ENCODE data around the gene MMGT1.

MMGT1 gene

DNA sequence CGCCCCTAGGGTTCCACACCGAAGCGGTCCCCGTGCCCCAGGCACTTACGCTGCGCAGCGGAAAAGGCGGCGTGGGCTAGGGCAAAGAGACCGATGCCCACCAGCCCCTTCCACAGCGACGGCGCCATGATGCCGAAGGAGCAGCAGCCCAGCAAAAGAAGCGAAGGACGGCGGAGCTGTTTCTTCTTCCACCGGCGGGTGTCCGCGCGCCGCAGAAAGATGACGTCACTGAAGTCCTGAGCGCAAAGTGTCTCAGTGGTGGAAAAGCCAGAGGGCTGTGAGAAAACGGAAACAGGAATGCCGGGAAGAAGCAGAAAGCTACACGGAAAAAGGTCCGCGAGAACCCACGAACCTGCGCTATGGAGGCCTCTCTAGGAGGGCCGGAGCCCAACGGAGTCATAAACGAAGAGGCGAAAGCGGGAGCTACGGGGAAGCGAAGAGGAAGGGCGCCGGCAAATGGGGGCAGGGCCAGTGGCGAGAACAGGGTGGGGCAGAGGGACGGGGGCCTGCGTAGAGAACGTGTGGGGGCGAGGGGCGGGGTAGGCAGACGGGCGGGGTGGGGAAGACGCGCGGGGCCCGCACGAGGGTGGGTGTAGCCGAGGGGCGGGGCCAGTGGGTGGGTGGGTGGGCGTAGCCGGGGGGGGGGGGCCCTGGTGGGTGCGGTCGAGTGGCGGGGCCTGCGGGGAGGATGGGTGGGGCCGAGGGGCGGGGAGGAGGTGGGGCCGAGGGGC is at the start of gene MMGT1:
Gene MMGT1 (minus strand): TSS at position 441 of the 731 bp plus-strand sequence. CDS start 313 bp downstream, at position 128.
- DNase-seq, result peak; percentile 80

DNA sequence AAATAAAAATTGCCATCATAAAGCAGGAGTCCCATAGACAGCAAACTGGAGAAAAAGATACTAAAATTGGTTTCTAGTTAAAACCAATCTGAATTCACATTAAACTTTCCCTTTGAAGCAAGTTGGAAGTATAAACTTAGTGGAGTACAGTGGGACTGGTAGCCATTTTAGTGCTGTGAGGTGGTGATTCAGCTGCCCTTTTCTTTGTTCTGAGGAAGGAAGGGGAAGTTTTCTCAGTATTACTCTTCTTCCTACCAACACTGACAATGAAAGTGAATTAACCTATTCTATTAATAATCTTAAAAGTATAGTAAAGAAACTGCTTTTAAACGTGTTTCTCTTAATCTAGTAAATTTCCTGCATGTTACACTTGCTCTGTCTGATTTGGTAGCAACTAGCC is 48.1 kb upstream of the MMGT1 start:
- DNase-seq, result no peak

DNA sequence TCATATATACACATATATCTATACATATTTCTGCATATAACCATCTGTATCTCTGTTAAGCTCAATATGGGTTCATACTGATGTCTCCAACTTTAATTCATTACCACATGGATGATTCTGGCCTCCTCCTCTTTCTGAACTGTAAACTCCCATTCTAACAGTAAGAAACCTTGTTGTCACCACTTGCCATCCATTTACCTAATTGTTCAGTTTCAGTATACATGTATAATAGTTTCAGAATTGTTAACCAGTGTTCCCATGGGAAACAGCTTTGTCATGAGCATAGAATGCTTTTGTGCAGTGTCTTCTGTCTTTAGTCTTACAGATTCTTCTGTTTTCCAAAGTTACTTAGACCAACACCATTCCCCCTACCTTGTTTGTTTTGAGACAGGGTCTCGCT is 47.4 kb upstream of the MMGT1 start:
- DNase-seq, result no peak

DNA sequence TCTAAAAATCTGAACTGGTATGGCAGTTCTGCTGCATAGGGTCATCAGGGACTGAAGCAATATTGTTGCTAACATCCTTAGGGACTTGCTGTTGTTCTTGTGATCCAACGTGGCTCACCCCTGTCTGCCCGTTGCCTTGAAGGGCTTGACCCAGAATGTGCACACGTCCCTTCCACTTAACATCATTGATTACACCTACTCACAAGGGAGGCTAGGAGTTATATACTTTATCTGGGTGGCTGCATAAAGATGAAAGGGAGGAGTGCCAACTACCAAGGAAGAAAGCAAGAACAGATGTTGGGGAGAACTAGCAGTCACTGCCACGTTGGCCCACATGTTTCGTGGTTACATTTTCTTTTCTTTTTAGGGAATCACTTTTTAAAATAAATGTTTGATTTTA is 45.4 kb upstream of the MMGT1 start:
- no peak for DNase-seq

DNA sequence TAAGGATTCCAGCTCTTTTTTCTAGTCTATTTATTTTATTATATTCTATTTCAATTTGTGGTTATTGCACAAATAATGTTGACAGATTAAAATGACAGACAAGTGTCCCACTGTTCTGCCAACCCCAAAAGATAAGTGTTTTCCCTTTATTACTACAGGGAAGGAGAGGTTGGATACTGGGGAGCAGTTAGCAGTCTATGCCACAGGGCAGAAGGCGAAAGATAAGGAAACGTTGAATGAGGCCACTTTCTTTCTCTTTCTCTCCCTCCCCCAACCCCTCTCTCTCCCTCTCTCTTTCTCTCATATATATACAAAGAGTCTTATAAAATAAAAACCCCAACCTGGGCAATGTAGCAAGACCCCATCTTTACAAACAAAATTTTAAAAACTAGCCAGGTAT is 43.1 kb upstream of the MMGT1 start:
- no peak for DNase-seq

DNA sequence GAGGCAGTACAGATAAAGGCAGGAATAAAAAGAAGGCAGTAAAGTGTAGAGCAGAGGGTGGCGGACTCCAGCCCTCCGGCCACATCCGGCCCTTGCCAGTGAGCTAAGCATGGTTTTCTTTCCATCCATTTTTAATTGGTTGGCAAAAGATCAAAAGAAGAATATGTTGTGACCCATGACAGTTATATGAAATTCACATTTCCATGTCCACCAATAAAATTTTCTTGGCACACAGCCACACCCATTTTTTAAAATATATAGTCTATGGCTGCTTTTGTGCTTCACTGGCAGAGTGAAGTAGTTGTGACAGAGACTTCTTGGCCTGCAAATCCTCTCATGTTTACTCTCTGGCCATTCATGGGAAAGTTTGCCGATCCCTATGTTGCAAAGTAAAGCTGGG is 41.2 kb upstream of the MMGT1 start:
- DNase-seq, result no peak

DNA sequence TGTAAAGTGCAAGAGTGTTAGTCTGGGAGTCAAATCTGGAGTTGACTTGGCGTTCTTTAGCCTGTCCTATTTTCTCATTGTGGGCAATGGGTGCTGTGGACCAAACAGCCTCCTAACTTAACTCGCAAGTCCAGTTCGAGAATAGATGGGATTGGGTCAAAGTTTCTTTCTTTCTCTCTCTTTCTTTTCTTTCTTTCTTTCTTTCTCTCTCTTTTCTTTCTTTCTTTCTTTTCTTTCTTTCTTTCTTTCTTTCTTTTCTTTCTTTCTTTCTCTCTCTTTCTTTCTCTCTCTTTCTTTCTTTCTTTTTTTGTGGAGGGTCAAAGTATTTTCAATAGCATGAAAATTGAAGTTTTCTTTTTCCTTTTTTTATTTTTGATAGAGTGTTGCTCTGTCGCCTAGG is 14.5 kb upstream of the MMGT1 start:
- no peak for DNase-seq

DNA sequence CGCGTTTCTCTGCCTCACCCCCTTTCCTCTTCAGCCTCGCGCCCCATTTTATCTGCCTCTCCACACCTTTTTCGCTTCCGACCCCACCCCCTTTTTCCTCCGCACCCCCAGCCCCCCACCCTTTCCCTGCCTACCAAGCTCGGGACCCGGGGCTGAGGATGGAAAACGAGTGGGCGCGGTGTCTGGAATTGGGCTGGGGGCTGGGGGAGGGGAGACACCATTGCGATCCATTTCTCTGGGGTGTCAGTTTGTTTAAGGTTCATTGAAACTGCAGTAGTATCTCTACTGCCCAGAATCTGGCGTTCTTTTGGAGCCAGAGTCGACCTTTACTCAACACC is 12.2 kb upstream of the MMGT1 start:
- no peak for DNase-seq

DNA sequence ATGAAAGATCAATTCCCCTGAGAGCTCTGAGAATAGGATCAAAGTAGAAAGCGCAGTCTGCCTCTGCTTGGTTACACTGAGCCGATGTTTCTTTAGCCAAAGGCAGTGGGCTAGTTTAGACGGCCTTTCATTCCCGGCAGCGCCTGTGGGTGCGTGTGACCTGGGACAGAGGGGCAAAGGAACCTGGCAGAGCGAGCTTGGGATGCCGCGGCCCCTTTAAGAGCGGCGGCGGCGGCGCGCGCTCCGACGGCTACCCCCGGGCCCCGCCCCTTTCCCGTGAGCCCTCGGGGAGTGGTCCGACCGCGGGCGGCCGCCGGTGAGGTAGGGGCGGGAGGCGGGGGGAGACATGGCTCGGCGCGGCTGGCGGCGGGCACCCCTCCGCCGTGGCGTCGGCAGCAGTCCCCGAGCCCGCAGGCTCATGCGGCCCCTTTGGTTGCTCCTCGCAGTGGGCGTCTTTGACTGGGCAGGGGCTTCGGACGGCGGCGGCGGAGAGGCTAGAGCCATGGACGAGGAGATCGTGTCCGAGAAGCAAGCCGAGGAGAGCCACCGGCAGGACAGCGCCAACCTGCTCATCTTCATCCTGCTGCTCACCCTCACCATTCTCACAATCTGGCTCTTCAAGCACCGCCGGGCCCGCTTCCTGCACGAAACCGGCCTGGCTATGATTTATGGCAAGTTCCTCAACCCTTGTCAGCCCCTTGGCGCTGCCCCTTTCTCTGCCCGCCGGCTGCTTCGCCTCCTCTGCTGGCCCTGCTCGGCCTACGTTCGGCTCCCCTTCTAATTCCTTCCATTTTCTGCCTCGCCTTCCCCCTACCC is 11.6 kb upstream of the MMGT1 start, which contains the start of gene SLC9A6:
Gene SLC9A6 (plus strand): TSS at position 279 of the 816 bp plus-strand sequence. CDS start 224 bp downstream, at position 503.
- DNase-seq, result peak; percentile 69

DNA sequence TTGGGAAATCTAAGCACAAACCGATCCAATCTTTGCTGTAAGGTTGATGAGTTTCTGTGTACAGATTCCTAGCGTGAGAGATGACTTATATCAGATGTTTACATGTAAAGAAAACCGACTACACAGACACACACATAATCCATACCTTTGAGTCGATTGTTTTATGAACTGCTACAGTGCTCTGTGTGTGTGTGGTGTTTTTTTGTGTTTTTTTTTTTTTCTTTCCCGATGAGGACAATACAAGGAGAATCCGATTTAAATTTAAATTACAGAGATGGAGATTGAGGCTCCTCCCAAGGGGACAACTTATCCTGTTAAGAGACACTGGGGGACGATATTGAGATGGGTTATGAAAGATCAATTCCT is 11.0 kb upstream of the MMGT1 start:
- DNase-seq, result no peak

DNA sequence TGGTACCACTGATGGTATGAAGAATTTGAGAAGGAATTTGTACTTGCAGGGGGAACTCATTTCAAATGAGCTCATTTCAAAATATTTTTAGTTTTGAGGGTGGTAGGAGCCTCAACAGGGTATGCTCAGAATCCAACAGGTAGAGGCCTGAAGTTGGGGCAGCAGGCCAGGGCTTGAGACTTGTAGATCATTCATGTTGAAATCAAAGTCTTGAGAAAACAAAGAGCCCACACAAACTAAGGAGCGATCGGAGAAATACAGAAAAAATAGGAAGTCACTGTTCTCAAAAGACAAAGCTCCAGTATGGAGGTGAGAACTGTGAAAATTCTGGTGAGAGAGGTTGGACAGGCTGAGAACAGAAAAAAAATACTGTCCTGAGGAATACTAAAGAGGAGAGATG is 10.5 kb upstream of the MMGT1 start:
- DNase-seq, result no peak

DNA sequence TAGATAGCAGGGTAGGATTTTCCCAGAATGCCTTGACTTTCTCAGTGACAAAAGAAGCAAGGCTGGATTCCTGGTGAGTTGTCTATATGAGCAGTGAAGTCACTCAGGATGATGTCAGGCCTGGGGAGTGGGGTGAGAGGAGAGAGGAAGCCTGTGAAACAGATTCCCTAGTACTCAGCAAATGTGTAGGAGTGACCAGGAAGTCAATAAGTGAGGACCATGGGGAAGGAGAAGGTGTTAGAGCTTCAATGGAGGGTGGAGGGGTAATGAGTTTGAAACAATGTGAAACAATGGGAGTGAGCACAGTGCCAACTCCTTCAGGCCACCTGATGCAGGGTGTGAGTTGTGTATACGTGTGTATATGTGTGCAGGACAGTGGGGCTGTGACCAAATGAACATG is 9.1 kb upstream of the MMGT1 start:
- DNase-seq, result no peak

DNA sequence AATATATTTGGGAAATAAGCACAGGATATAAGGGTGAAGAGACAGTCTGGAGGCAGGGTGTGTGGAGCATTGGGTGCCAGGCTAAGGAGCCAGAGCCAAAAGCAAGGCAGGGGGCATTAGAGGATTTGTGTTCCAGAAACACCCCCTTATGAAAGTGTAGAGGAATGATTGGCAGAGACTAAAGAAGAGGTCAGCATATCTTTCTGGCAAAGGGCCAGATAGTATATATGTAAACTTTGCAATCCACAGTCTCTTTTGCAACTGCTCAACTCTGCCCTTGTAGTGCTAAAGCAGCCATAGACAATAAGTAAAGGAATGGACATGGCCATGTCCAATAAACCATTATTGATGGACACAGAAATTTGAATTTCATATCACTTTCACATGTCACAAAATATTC is 7.9 kb upstream of the MMGT1 start:
- no peak for DNase-seq

DNA sequence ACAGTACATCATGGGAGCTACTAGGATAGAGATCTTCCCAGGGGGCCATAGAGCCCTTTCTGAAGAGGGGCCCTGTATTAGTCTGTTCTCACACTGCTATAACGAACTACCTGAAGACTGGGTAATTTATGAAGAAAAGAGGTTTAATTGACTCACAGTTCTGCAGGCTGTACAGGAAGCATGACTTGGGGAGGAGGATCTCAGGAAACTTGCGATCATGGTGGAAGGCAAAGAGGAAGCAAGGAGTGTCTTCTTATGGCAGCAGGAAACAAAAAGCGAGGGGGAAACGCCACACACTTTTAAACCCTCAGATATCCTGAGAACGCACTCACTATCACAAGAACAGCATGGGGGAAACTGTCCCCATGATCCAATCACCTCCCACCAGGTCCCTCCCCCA is 7.2 kb upstream of the MMGT1 start:
- DNase-seq, result no peak

DNA sequence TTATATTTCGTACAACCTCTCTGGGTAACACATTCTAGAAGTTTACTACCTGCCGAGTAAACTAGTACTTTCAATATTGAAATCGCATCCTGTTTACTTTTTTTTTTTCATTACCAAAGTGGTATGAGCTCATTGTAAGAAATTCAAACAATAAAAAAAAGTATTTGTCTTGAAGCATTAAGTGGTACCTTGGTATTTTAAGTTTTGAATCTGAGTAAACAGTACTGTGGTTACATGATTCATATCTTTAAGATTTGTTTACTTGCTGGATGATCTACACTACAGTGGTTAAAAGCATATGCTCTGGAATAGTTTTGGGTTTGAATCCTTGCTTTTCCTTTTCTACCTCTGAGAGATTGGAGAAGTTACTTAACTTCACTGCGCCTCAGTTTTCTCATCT is 3.8 kb upstream of the MMGT1 start:
- DNase-seq, result no peak

DNA sequence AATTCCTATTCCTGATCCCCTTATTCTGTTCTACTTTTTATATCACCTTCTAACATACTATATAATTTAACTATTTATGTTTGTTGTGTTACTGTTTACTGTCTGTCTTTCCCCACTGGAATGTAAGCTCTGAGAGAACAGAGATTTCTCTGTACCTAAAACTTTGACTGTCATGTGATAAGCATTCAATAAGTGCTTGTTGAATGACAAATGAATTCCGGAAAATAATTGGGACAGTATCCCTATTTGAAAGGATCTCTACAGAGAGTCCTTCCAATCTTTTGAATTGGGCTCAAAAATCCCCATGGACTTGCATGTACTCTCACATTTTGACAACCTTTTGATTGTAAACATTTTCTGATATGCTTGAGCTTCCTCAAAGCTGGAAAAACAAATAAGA is 1.6 kb upstream of the MMGT1 start:
- DNase-seq, result no peak

DNA sequence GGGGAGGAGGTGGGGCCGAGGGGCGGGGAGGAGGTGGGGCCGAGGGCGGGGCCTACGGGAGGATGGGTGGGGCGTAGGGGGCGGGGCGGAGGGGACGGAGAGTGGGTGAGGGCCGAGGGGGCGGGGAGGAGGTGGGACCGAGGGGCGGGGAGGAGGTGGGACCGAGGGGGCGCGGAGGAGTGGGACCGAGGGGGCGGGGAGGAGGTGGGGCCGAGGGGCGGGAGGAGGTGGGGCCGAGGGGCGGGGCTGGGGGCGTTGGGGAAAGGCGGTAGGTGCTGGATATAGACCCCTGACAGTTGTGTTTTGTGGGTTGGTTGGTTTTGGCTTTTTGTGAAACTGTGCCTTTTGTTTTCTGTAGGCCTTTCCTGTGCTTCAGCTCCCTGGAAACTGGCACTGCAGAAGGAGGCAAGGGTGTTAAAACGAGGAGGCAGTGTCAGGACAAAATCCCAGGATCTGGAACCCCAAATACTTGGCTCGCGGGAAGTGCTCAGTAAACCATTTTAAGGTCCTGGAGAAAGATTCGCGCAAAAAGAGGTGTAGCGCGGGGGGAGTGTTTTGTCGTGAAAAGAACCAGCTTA is 580 bp upstream of the MMGT1 start:
- peak; percentile 70 for DNase-seq

DNA sequence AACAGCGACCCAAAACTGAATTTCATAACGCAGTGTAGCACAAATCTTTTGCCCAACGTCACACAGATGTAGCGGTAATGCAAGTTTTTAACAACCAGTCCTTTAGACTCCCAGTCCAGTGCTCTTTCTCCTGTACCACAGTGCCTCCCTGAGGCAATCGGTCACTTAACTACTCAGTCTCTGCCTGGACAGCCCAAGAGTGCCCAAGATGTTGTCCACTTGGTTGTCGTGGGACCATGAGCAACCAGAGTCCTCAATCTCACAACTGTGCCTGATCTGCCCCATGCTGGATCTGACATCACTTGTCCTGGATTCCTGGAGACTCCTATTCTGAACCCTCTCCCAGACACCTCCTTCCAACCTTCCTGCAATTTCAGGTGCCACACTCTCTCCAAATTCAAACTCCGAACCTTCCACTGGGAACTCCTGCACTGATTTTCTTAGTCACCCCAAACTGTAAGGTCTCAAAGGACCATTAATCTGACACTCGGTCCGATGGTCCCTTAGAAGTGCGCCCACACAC is 702 bp downstream of the MMGT1 start:
- no peak for DNase-seq

DNA sequence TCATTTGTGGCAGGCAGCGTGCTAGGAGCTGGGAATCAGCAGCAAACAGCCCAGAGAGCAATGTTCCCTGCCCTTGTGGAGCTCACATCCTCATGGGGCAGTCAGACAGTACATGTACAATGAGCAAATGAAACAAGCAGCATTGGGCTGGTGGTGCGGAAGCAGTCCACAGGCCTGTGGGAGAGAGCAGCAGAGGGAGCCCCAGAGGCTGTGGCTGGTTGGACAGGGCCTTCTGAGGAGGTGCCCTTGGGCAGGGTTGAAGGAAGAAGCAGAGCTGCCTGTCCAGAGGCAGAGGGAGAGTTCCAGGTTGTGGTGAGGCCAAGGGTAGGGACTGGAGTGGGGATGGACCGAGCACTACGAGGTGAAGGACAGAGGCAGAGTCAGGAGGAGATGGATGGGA is 22.5 kb downstream of the MMGT1 start:
- DNase-seq, result no peak

DNA sequence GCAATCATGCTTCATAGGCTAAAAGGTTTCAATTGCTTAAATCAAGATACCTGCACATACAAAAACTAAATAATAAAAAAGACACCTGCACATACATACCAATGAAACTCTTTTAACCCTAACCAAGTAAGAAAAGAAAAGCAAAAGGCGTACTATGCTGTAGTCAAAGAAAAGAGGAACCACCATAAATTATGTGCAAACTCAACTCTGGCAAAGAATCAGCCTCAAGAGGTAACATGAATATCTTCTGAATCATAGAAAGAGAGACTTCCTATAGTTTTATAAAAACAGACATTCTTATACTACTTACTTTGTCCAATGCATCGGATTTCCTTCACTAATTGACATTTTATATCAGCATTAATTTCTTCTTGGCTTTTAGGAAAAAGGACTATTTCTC is 29.3 kb downstream of the MMGT1 start:
- no peak for DNase-seq

DNA sequence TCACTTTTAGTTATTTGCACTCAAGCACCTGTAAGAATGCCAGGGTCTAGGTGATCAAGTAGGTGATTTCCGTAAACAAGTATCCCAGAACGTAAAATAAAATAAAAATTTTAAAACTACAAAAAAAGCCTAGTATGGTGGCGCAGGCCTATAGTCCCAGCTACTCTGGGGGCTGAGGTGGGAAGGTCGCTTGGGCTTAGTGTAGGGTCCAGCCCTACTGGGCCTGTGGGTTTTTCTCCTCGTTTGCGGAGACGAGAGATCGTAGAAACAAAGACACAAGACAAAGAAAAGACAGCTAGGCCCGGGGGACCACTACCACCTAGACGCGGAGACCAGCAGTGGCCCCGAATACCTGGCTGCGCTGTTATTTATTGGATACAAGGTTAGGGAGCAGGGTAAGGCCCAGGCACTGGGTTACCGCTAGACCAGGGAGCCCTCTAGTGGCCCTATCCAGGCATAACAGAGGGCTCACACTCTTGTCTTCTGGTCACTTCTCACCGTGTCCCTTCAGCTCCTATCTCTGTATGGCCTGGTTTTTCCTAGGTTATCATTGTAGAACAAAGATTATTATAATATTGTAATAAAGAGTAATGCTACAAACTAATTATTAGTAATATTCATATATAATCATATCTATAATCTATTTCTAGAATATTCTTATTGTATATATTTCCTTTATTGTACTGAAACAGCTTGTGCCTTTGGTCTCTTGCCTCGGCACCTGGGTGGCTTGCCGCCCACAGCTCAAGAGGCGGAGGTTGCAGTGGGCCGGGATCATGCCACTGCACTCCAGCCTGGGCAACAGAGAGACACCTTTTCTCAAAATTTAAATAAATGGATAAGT is 41.9 kb downstream of the MMGT1 start:
- peak; percentile 46 for DNase-seq

DNA sequence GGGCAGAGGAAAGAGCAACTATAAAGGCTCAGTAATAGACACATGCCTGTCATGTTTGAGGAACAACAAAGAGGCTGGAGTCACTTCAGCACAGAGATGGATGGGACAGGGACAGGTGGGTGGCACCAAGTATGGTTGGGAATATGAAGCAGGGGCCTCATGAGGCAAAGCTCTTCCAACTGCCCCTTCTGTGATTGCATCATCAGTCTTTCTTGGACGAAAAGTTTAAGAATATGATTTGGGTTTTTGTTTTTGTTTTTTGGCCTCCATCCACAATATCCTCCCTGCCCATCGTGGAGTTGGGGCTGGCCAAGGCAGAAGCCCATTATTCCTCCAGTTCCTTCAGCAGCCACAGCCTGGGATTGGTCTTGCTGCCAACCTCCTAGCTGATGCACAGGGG is 45.9 kb downstream of the MMGT1 start:
- DNase-seq, result no peak

DNA sequence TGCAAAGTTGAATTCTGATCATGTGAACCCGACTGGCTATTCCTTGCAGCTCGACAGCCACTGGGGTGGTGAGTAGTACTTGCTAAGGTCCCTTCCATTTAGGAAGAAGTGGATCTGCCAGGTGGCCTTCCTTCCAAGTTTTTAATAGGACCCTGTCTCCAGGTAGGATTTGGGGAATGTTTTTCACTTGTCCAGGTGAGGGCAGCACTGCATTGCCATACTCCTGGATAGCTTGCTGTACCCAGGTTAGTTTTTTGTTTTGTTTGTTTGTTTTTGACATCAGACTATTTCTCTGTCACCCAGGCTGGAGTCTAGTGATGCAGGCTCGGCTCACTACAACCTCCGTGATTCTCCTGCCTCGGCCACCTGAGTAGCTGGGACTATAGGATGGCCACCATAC is 50.4 kb downstream of the MMGT1 start:
- no peak for DNase-seq
